Globus pallidus (tissue), 1 donor: ENCODE data around the gene SLAMF7.
"Not testable (repeated sequence)": the region's sequence is repeated elsewhere in the genome, so short reads cannot be mapped to it uniquely, and the experiment has no call there.

ENCODE experiments used
- DNase-seq: peaks from one replicate; pipeline ENCODE4 v3.0.0-alpha.2; 2015; ENCODE audit warnings: low spot score

Gene SLAMF7

GRCh38 chr1:160739098-160739511 is at the start of gene SLAMF7:
TSS of gene SLAMF7 (plus strand) at chr1:160739247. CDS start at chr1:160739302, 55 bp downstream.
- no peak for DNase-seq

GRCh38 chr1:160692390-160692789 is 46.7 kb upstream of the SLAMF7 start:
- not testable (repeated sequence) for DNase-seq

- no peak for DNase-seq
Measured at GRCh38 chr1:160702100-160702499, 36.9 kb upstream of the SLAMF7 start.

- peak; percentile 21 for DNase-seq
Measured at GRCh38 chr1:160704250-160704649, 34.8 kb upstream of the SLAMF7 start.

- not testable (repeated sequence) for DNase-seq
Measured at GRCh38 chr1:160705212-160705621, 33.8 kb upstream of the SLAMF7 start.

GRCh38 chr1:160705742-160706141 is 33.3 kb upstream of the SLAMF7 start:
- no peak for DNase-seq

- no peak for DNase-seq
Measured at GRCh38 chr1:160706526-160707235, 32.4 kb upstream of the SLAMF7 start.

GRCh38 chr1:160707236-160708064 is 31.6 kb upstream of the SLAMF7 start:
- DNase-seq, result no peak

GRCh38 chr1:160708118-160708517 is 30.9 kb upstream of the SLAMF7 start:
- no peak for DNase-seq

GRCh38 chr1:160708801-160709200 is 30.2 kb upstream of the SLAMF7 start:
- no peak for DNase-seq

- DNase-seq, result no peak
Measured at GRCh38 chr1:160709715-160710114, 29.3 kb upstream of the SLAMF7 start.

GRCh38 chr1:160710517-160711252 is 28.4 kb upstream of the SLAMF7 start:
- DNase-seq, result no peak

- DNase-seq, result no peak
Measured at GRCh38 chr1:160711276-160711601, 27.8 kb upstream of the SLAMF7 start.

- DNase-seq, result no peak
Measured at GRCh38 chr1:160711602-160712311, 27.3 kb upstream of the SLAMF7 start, which contains the start of gene CD48. TSS of gene CD48 (minus strand) at chr1:160711822. CDS start at chr1:160711763, 59 bp downstream.

- DNase-seq, result not testable (repeated sequence)
Measured at GRCh38 chr1:160712525-160713080, 26.4 kb upstream of the SLAMF7 start.

- no peak for DNase-seq
Measured at GRCh38 chr1:160713161-160713560, 25.9 kb upstream of the SLAMF7 start.

- DNase-seq, result not testable (repeated sequence)
Measured at GRCh38 chr1:160714034-160714648, 24.9 kb upstream of the SLAMF7 start.

- no peak for DNase-seq
Measured at GRCh38 chr1:160716013-160716412, 23.0 kb upstream of the SLAMF7 start.

- DNase-seq, result no peak
Measured at GRCh38 chr1:160717306-160717705, 21.7 kb upstream of the SLAMF7 start.

- no peak for DNase-seq
Measured at GRCh38 chr1:160718210-160718609, 20.8 kb upstream of the SLAMF7 start.
